Stimulated activated CD4-positive, alpha-beta T cell treated with anti-CD3 and anti-CD28 coated beads, Interleukin-12 subunit alpha, Interleukin-12 subunit beta, amount 100 ng/mL, for 48 hours (primary cell): ENCODE results near the gene CIB4.
"Not testable (repeated sequence)": the region's sequence is repeated elsewhere in the genome, so short reads cannot be mapped to it uniquely, and the experiment has no call there.

Experiments
- DNase-seq, 3 donors: peaks; one replicate each; pipeline ENCODE4 v3.0.0-alpha.2; 2020; ENCODE audit warnings: low read depth in 2 of 3, low spot score in 1 of 3

CIB4 gene

GRCh38 chr2:26570083-26570430, 71.1 kb downstream of the CIB4 start:
- DNase-seq = no peak

- DNase-seq = no peak
Measured at GRCh38 chr2:26569216-26570082, 71.7 kb downstream of the CIB4 start.

- DNase-seq = no peak
Measured at GRCh38 chr2:26568076-26568890, 72.9 kb downstream of the CIB4 start.

GRCh38 chr2:26567534-26567933, 73.6 kb downstream of the CIB4 start:
- DNase-seq = no peak

- not testable (repeated sequence) for DNase-seq
Measured at GRCh38 chr2:26566731-26567130, 74.4 kb downstream of the CIB4 start.

GRCh38 chr2:26566081-26566375, 75.1 kb downstream of the CIB4 start:
- no peak for DNase-seq

- DNase-seq = no peak
Measured at GRCh38 chr2:26564121-26564644, 77.0 kb downstream of the CIB4 start.

- no peak for DNase-seq
Measured at GRCh38 chr2:26563686-26564085, 77.5 kb downstream of the CIB4 start.

- no peak for DNase-seq
Measured at GRCh38 chr2:26562811-26563645, 78.1 kb downstream of the CIB4 start.

GRCh38 chr2:26561918-26562810, 79.0 kb downstream of the CIB4 start:
- peak in 2 of 3 donors; percentile 4 to 15 for DNase-seq

GRCh38 chr2:26561376-26561775, 79.8 kb downstream of the CIB4 start:
- DNase-seq = no peak

GRCh38 chr2:26560892-26561291, 80.3 kb downstream of the CIB4 start:
- no peak for DNase-seq

GRCh38 chr2:26559556-26559955, 81.6 kb downstream of the CIB4 start:
- DNase-seq = no peak

- no peak for DNase-seq
Measured at GRCh38 chr2:26559044-26559405, 82.1 kb downstream of the CIB4 start.

GRCh38 chr2:26558271-26559043, 82.7 kb downstream of the CIB4 start:
- no peak for DNase-seq

- DNase-seq = no peak
Measured at GRCh38 chr2:26557244-26557925, 83.8 kb downstream of the CIB4 start.

GRCh38 chr2:26556309-26557243, 84.6 kb downstream of the CIB4 start:
- no peak for DNase-seq
